ENCODE data around the gene LPP. TPM values are rescaled to one million over a fixed set of nuclear protein-coding genes. Genes with fewer than 3 reads are reported as not detected.
A peak's percentile ranks its signal among the peaks of the same experiment; 100 is the strongest.

The LPP gene
- total RNA-seq, 1 donor from 2014 or later: 97.4 TPM

DNA sequence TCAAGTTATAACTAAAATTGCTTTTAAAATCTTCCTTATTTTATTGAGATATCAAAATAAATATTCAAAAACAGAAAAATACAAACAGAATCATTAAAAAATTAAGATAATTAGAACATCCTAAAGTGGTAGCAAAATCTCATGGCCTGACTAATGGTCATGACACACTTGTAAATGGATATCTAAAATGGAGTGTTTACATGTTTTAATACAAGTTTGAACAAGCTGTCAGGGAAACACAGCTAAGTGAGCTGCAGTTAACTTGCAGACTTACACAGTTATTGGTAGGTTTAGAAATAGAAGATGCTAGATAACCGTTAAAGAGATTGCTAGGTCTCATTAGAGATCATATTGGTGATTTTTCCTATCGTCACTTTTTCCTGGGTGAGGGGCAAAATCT, 242.3 kb downstream of the LPP start:
- no peak for DNase-seq
- H3K4me1 ChIP-seq: peaks cover 69% of the 10 kb centered on the region
- intact Hi-C loops (cut with micrococcal nuclease): no loop called here
- H3K36me3 ChIP-seq: no peaks in the 10 kb centered on the region
- no peaks in the 10 kb centered on the region for H3K9me3 ChIP-seq (replicated peaks)
- no peak overlapping the region for H3K4me3 ChIP-seq
- TF ChIP-seq, protein P1, sequence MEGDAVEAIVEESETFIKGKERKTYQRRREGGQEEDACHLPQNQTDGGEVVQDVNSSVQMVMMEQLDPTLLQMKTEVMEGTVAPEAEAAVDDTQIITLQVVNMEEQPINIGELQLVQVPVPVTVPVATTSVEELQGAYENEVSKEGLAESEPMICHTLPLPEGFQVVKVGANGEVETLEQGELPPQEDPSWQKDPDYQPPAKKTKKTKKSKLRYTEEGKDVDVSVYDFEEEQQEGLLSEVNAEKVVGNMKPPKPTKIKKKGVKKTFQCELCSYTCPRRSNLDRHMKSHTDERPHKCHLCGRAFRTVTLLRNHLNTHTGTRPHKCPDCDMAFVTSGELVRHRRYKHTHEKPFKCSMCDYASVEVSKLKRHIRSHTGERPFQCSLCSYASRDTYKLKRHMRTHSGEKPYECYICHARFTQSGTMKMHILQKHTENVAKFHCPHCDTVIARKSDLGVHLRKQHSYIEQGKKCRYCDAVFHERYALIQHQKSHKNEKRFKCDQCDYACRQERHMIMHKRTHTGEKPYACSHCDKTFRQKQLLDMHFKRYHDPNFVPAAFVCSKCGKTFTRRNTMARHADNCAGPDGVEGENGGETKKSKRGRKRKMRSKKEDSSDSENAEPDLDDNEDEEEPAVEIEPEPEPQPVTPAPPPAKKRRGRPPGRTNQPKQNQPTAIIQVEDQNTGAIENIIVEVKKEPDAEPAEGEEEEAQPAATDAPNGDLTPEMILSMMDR (IDR thresholded peaks at IDR 0.05; ENCODE audit: borderline replicate concordance): no peak
- H3K27ac ChIP-seq (replicated peaks): peak overlapping the region; percentile 84
- no peaks in the 10 kb centered on the region for H3K27me3 ChIP-seq (ENCODE audit: low read depth)

DNA sequence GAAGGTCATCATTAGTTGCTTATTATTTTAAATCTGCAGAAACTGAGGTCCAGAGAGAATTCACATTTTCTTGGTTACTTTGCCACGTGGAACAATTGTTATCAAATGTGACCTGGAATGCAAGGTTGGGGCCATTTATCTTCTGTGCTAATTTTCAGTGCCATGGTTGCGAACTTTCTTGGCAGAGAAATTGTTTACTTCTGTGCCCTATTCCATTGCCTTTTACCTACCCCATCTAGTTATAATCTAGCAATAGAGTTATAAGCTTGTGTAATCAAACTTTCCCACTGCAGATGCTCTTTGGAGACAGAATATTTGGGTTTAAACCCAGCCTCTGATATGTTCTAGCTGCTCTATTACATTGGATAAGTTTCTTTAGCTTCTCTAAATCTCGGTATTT, 242.9 kb downstream of the LPP start:
- H3K27me3 ChIP-seq (ENCODE audit: low read depth): no peaks in the 10 kb centered on the region
- H3K9me3 ChIP-seq (replicated peaks): no peaks in the 10 kb centered on the region
- H3K4me1 ChIP-seq: peaks cover 64% of the 10 kb centered on the region
- TF ChIP-seq, protein P1 (IDR thresholded peaks at IDR 0.05; ENCODE audit: borderline replicate concordance): no peak
- no peaks in the 10 kb centered on the region for H3K36me3 ChIP-seq
- peak overlapping the region; percentile 52 for H3K4me3 ChIP-seq
- peak overlapping the region; percentile 84 for H3K27ac ChIP-seq (replicated peaks)
- intact Hi-C loops (cut with micrococcal nuclease): no loop called here
- no peak for DNase-seq

DNA sequence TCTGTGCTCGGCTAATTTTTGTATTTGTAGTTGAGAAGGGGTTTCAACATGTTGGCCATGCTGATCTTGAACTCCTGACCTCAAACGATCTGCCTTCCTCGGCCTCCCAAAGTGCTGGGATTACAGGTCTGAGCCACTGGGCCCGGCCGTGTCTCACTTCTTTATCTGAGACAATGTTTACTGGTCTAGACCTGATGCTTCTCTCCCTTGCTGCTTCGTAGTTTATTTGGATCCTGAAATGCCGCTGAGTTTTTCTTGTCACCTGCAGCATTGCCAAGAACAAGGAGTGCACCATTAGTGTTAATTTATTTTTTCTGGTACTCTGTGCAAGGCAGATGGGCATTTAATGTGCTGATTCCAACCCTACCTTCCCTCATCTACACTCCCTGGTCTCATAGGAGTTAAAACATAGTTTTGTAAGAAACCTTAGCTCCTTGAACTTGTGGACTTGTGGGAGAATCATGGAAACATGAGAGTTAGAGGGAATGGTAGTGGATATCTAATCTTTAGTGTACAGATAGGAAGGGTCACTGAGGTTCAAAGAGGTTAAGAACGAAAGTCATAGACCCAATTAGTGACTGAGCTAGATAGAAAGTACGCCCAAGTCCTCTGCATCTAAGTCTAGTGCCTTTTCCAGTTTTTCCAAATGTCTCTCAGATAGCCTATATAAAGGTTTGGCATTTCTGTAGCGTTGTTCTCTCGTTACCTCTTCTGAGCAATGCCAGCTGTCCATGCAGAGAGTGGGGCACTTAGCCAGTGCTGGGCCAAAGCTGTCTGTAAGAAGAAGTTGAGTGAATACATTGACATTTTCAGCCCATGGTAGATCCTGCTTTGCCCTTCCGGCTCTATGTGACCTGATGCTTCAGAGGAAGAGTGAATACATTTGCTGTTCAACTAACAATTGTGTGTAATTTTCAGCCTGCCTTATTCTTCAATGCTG, 244.1 kb downstream of the LPP start:
- Histone ChIP-seq H3K27ac (replicated peaks) (peak overlapping the region; percentile 84), H3K27me3 (ENCODE audit: low read depth) (no peaks in the 10 kb centered on the region), H3K36me3 (no peaks in the 10 kb centered on the region), H3K4me1 (peaks cover 63% of the 10 kb centered on the region), H3K9me3 (replicated peaks) (no peaks in the 10 kb centered on the region), H3K4me3 (peak overlapping the region; percentile 52)
- intact Hi-C loops (cut with micrococcal nuclease): no loop called here
- TF ChIP-seq, protein P1 (IDR thresholded peaks at IDR 0.05; ENCODE audit: borderline replicate concordance): no peak
- peak; percentile 21 for DNase-seq

DNA sequence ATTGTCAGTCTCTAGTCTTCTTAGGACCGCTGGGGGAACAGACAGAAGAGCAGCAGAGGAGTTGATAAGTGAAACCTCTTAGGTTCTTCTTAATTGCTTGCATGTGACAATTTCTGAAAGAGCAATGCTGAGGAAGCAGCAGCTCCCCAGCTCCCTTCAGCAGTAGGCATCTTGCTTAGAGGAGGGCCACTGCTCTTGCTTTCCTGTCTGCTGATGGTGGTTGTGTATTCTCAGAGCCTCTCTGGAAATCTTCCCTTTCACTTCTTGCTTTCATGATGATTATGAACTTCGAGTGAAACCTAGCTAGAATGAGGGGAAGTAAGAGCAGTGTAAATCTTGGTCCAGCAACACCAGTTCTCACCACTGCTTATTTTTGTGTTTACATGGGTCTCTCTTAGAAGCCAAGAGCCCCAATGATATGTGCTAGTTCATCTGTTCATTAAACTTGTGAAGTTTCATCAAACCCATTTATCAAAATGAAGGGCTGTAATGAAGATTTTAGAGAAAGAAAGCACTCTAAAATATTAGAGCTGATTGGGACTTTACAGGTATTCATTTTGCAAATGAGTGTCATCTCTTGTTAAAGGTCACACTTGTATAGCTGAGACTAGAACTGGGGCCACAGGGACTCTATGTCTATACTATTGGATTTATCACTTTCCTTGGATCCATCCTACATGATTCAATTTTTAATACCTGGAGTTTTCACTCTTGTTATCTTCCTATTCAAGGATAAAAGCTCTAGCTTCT, 246.7 kb downstream of the LPP start:
- DNase-seq: no peak
- no peak overlapping the region for H3K4me3 ChIP-seq
- TF ChIP-seq, protein P1 (IDR thresholded peaks at IDR 0.05; ENCODE audit: borderline replicate concordance): no peak
- no peaks in the 10 kb centered on the region for H3K27me3 ChIP-seq (ENCODE audit: low read depth)
- no peak overlapping the region for H3K27ac ChIP-seq (replicated peaks)
- intact Hi-C loops (cut with micrococcal nuclease): no loop called here
- H3K36me3 ChIP-seq: no peaks in the 10 kb centered on the region
- no peaks in the 10 kb centered on the region for H3K9me3 ChIP-seq (replicated peaks)
- H3K4me1 ChIP-seq: peaks cover 55% of the 10 kb centered on the region

DNA sequence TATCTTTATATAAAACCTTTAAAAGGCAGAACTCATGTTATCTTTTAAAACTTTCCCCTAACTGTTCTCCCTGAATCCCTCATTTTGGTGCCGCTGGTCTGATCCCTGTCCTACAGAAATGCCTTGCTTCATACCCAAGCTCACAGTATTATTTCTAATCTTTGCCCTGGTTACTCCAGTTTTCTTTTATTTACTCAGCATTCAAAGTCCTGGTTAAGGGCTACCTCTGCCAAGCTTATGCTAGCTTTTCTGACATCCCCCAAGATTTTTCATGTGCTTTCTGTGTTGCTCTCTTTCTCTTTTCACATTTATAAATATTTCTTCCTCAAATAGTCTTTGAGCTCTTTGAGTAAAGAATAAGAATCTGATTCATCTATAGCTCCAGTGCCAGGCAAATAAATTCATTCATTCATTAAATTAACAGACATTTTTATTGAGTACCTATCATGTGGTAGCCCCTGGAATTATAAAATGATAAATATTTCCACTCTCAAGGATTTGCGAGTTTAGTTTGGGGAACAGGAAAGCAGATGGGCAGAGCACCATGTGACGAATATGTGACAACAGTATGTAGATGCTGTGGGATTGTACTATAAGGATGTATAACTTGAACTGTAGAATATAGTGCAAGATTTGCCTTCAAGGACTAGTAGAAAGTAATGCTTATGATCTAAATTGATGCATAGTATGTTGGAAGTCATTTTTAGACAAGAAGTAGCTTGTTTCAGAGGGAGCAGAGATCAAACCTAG, 247.5 kb downstream of the LPP start:
- Histone ChIP-seq H3K4me3 (no peak overlapping the region), H3K9me3 (replicated peaks) (no peaks in the 10 kb centered on the region), H3K36me3 (peaks cover 5% of the 10 kb centered on the region), H3K4me1 (peaks cover 48% of the 10 kb centered on the region), H3K27ac (replicated peaks) (no peak overlapping the region), H3K27me3 (ENCODE audit: low read depth) (no peaks in the 10 kb centered on the region)
- intact Hi-C loops (cut with micrococcal nuclease): no loop called here
- DNase-seq: no peak
- TF ChIP-seq, protein P1 (IDR thresholded peaks at IDR 0.05; ENCODE audit: borderline replicate concordance): no peak
